GM15510 (cell line): Measurements from ENCODE around the gene PRKN.

Experiments used
- POLR2A ChIP-seq: IDR thresholded peaks from 3 replicates; pipeline ENCODE4 v1.6.1; 2011; ENCODE audit warnings: borderline replicate concordance; ENCODE audit not compliant: insufficient read length; ENCODE audit errors: extremely low read depth

The PRKN gene

GRCh38 chr6:161302949-161303348 lies 1424.6 kb downstream of the PRKN start:
- TF ChIP-seq POLR2A = no peak

GRCh38 chr6:161301338-161301737 lies 1426.2 kb downstream of the PRKN start:
- no peak for TF ChIP-seq POLR2A

DNA sequence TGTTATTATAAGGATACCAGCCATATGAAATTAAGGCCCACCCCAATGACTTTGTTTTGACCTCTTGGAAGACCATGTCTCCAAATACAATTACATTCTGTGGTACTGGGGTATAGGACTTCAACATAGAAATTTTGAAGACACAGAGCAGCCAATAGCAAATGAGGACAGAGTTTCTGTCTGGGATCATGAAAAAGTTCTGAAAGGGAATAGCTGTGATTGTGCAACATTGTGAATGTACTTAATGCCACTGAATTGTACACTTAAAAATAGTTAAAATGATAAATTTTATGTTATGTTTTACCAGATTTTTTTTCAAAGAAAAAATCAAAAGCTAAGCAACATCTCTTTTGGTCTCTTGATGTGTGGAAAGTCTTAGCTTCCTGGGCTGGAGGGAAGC lies 1426.7 kb downstream of the PRKN start:
- no peak for TF ChIP-seq POLR2A

DNA sequence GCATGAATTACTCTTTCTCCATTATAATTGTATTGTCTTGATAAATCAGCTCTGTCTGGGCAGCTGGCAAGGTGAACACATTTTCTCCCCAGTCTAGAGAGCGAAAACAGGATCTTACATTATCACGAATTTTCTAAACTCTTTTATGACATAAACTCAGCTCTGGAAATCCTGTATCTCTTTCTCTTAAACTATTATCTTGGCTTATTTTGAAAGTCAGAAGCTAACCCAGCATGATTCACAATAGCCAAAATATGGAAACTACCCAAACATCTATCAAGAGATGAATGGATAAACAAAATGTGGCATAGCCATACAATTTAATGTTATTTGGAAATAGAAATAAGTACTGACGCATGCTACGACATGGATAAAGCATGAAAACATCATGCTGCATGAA lies 1427.8 kb downstream of the PRKN start:
- TF ChIP-seq POLR2A = no peak
